SJCRH30 (cell line): ENCODE results near the gene TSPAN9. TPM values are rescaled to one million over a fixed set of nuclear protein-coding genes. Genes with fewer than 3 reads are reported as not detected.

Experiments
- DNase-seq, 2 experiments: peaks; one replicate each; pipeline ENCODE4 v3.0.0-alpha.2; 2015 to 2020
- H3K27ac ChIP-seq: fragments of 250-450 bp; sonication (Bioruptor Pico); 2 replicates; pipeline ENCODE4 v1.5.1; 2020; ENCODE audit warnings: mild to moderate bottlenecking, moderate library complexity
- H3K27me3 ChIP-seq: fragments of 250-450 bp; sonication (Bioruptor Pico); 2 replicates; pipeline ENCODE4 v1.5.1; 2020; ENCODE audit warnings: mild to moderate bottlenecking, moderate library complexity
- H3K36me3 ChIP-seq: fragments of 250-450 bp; sonication (Bioruptor Pico); 2 replicates; pipeline ENCODE4 v1.5.1; 2020; ENCODE audit warnings: mild to moderate bottlenecking, moderate library complexity
- H3K4me1 ChIP-seq: fragments of 250-450 bp; sonication (Bioruptor Pico); 2 replicates; pipeline ENCODE4 v1.5.1; 2020; ENCODE audit warnings: mild to moderate bottlenecking, moderate library complexity
- H3K4me3 ChIP-seq: fragments of 250-450 bp; sonication (Bioruptor Pico); 2 replicates; pipeline ENCODE4 v1.5.1; 2020; ENCODE audit warnings: mild to moderate bottlenecking, moderate library complexity
- H3K9me3 ChIP-seq: fragments of 250-450 bp; sonication (Bioruptor Pico); replicated peaks from 2 replicates; pipeline ENCODE4 v1.5.1; 2020; ENCODE audit warnings: mild to moderate bottlenecking, moderate library complexity
- total RNA-seq: library from RNA; depleted of rRNA; stranded (reverse); fragments of >200 nt; shearing (Covaris generic); gene quantifications from 2 replicates; pipeline ENCODE4 v1.2.3, GENCODE V29; 2014

The TSPAN9 gene
- total RNA-seq, 1 experiment from 2014 or later, result 210 TPM

GRCh38 chr12:3259973-3260372, 182.8 kb downstream of the TSPAN9 start:
- Histone ChIP-seq H3K36me3 (peaks cover 27% of the 10 kb centered on the region), H3K4me3 (no peak overlapping the region), H3K4me1 (no peaks in the 10 kb centered on the region; the same call in 1 of the 2 replicates), H3K9me3 (no peaks in the 10 kb centered on the region), H3K27ac (no peak overlapping the region), H3K27me3 (no peaks in the 10 kb centered on the region)
- DNase-seq, result no peak

GRCh38 chr12:3261782-3262359, 184.7 kb downstream of the TSPAN9 start:
- Histone ChIP-seq H3K4me1 (no peaks in the 10 kb centered on the region; the same call in 1 of the 2 replicates), H3K4me3 (no peak overlapping the region), H3K36me3 (peaks cover 32% of the 10 kb centered on the region), H3K27ac (no peak overlapping the region), H3K9me3 (no peaks in the 10 kb centered on the region), H3K27me3 (no peaks in the 10 kb centered on the region)
- DNase-seq, result no peak

DNA sequence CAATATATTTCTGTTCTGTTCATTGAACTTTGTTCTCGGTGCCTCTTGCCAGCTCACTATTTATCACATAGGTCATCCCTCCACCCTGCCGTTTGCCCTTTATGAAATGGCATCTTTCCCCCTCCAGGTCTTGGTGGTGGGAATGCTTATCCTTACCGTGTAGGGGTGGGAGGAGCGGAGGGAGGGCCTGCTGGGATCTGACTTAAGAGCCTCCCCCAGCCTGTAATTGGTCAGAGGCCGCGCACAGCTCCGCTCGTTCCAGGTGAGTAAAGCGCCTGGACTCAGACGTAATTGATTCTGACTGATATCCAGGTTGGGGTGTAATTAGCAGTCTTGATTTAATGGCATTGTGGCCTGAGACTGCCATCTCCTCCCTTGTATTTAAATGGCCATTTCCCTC, 185.3 kb downstream of the TSPAN9 start:
- no peak overlapping the region for H3K4me3 ChIP-seq
- no peaks in the 10 kb centered on the region for H3K9me3 ChIP-seq
- DNase-seq, result no peak
- no peaks in the 10 kb centered on the region for H3K27me3 ChIP-seq
- H3K4me1 ChIP-seq, result no peaks in the 10 kb centered on the region; the same call in 1 of the 2 replicates
- peaks cover 38% of the 10 kb centered on the region for H3K36me3 ChIP-seq
- no peak overlapping the region for H3K27ac ChIP-seq

DNA sequence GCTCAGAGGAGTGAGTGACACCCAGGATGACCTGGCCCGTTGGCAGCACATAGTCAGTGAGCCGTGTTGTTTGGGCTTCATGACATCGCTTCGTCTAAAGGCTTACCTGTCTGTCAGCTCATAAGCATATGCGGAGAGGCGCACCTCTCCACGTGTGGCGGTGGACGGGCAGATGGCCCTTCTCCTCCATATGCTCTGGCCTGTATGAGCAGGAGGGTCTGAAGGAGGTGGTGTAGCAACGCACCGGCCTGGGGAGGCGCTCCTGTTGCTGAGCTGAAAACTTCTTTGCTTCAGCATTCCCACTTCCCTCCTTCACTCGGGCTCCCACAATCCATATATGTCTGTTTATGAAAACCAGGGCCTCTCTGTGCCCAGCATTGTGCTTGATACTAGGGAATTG, 186.1 kb downstream of the TSPAN9 start:
- no peaks in the 10 kb centered on the region for H3K9me3 ChIP-seq
- H3K4me3 ChIP-seq, result no peak overlapping the region
- no peaks in the 10 kb centered on the region for H3K27me3 ChIP-seq
- no peaks in the 10 kb centered on the region; the same call in 1 of the 2 replicates for H3K4me1 ChIP-seq
- DNase-seq, result no peak
- H3K27ac ChIP-seq, result no peak overlapping the region
- H3K36me3 ChIP-seq, result peaks cover 37% of the 10 kb centered on the region

GRCh38 chr12:3263939-3264922, 187.1 kb downstream of the TSPAN9 start:
- H3K9me3 ChIP-seq, result no peaks in the 10 kb centered on the region
- no peak for DNase-seq
- H3K27ac ChIP-seq, result no peak overlapping the region
- H3K4me3 ChIP-seq, result no peak overlapping the region
- no peaks in the 10 kb centered on the region; the same call in 1 of the 2 replicates for H3K4me1 ChIP-seq
- H3K36me3 ChIP-seq, result peaks cover 31% of the 10 kb centered on the region
- H3K27me3 ChIP-seq, result no peaks in the 10 kb centered on the region

GRCh38 chr12:3265406-3265805, 188.2 kb downstream of the TSPAN9 start:
- peaks cover 31% of the 10 kb centered on the region for H3K36me3 ChIP-seq
- H3K4me3 ChIP-seq, result no peak overlapping the region
- H3K4me1 ChIP-seq, result no peaks in the 10 kb centered on the region; the same call in 1 of the 2 replicates
- H3K27me3 ChIP-seq, result no peaks in the 10 kb centered on the region
- no peak overlapping the region for H3K27ac ChIP-seq
- DNase-seq, result no peak
- no peaks in the 10 kb centered on the region for H3K9me3 ChIP-seq

- H3K36me3 ChIP-seq, result peaks cover 33% of the 10 kb centered on the region
- no peak overlapping the region for H3K4me3 ChIP-seq
- H3K9me3 ChIP-seq, result no peaks in the 10 kb centered on the region
- no peaks in the 10 kb centered on the region for H3K27me3 ChIP-seq
- no peak for DNase-seq
- H3K4me1 ChIP-seq, result peaks cover 1% of the 10 kb centered on the region; the same call in 1 of the 2 replicates
- no peak overlapping the region for H3K27ac ChIP-seq
Observed at GRCh38 chr12:3266638-3267037, 189.5 kb downstream of the TSPAN9 start.

GRCh38 chr12:3267690-3268089, 190.5 kb downstream of the TSPAN9 start:
- no peak for DNase-seq
- H3K9me3 ChIP-seq, result no peaks in the 10 kb centered on the region
- H3K36me3 ChIP-seq, result peaks cover 31% of the 10 kb centered on the region
- H3K4me1 ChIP-seq, result peaks cover 8% of the 10 kb centered on the region; the same call in 1 of the 2 replicates
- H3K4me3 ChIP-seq, result no peak overlapping the region
- H3K27me3 ChIP-seq, result no peaks in the 10 kb centered on the region
- no peak overlapping the region for H3K27ac ChIP-seq

- H3K36me3 ChIP-seq, result peaks cover 22% of the 10 kb centered on the region
- DNase-seq, result no peak
Observed at GRCh38 chr12:3269594-3269993, 192.4 kb downstream of the TSPAN9 start.

GRCh38 chr12:3271146-3271545, 194.0 kb downstream of the TSPAN9 start:
- no peaks in the 10 kb centered on the region for H3K27me3 ChIP-seq
- H3K4me3 ChIP-seq, result no peak overlapping the region
- peaks cover 28% of the 10 kb centered on the region for H3K4me1 ChIP-seq
- no peaks in the 10 kb centered on the region for H3K9me3 ChIP-seq
- no peak overlapping the region for H3K27ac ChIP-seq
- H3K36me3 ChIP-seq, result 0 out of 2 replicates have a peak, but pooled peaks cover 8% of the 10 kb centered on the region
- no peak for DNase-seq

More at GRCh38 chr12:3269594-3269993, 192.4 kb downstream of the TSPAN9 start:
- Histone ChIP-seq H3K4me3 (no peak overlapping the region), H3K4me1 (peaks cover 20% of the 10 kb centered on the region), H3K9me3 (no peaks in the 10 kb centered on the region), H3K27ac (no peak overlapping the region), H3K27me3 (no peaks in the 10 kb centered on the region)

DNA sequence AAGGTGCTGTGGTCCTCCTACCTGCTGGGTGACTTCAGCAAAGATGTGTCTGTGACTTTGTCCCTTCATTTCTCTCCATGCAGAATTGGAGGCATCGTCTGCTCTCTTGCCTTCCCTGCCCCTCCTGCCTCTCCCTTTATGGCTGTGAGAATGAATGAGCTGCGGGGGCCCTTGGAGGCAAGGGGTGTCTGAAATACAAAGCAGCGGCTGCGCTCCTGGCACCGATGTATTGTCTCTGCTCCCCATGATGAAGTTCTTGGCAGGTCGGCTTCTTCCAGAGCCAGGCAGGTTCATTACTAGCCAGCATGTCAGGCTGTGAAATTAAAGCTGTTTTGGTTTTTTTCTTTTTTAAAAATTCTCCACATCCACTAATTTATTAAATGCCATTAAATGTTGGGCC, 194.5 kb downstream of the TSPAN9 start:
- Histone ChIP-seq H3K9me3 (no peaks in the 10 kb centered on the region), H3K36me3 (0 out of 2 replicates have a peak, but pooled peaks cover 8% of the 10 kb centered on the region), H3K4me3 (no peak overlapping the region), H3K27ac (no peak overlapping the region), H3K4me1 (peaks cover 28% of the 10 kb centered on the region), H3K27me3 (no peaks in the 10 kb centered on the region)
- no peak for DNase-seq

DNA sequence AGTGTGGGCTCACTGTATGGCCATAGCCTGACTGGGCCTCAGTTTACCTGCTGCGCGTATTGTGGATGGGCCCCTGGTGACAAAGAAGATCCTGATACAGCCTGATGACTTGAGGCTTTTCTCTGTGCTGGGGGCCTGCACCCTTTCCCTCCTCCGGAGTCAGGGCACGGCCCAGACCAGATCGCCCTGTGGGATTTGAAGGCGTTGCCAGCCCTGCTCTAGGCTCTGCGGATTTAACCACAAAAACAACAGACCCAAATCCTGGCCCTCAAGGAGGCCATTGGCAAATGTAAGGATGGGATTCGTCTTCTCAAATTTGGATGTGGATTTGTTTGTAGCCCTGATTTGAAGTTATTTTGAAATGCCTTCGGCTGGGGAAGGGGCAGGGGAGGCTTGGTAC, 195.8 kb downstream of the TSPAN9 start:
- peaks cover 5% of the 10 kb centered on the region; the same call in 1 of the 2 replicates for H3K36me3 ChIP-seq
- peak overlapping the region; percentile 1; the same call in 1 of the 2 replicates for H3K27ac ChIP-seq
- H3K4me3 ChIP-seq, result no peak overlapping the region
- H3K9me3 ChIP-seq, result no peaks in the 10 kb centered on the region
- H3K4me1 ChIP-seq, result peaks cover 28% of the 10 kb centered on the region
- no peaks in the 10 kb centered on the region for H3K27me3 ChIP-seq
- no peak for DNase-seq

GRCh38 chr12:3273409-3273853, 196.3 kb downstream of the TSPAN9 start:
- peak; percentile 58 to 63 for DNase-seq
- no peaks in the 10 kb centered on the region for H3K27me3 ChIP-seq
- H3K9me3 ChIP-seq, result no peaks in the 10 kb centered on the region
- no peak overlapping the region for H3K27ac ChIP-seq
- no peak overlapping the region for H3K4me3 ChIP-seq
- H3K36me3 ChIP-seq, result peaks cover 9% of the 10 kb centered on the region
- peaks cover 28% of the 10 kb centered on the region for H3K4me1 ChIP-seq

- no peaks in the 10 kb centered on the region for H3K27me3 ChIP-seq
- peaks cover 19% of the 10 kb centered on the region for H3K36me3 ChIP-seq
Observed at GRCh38 chr12:3274664-3275063, 197.5 kb downstream of the TSPAN9 start.

More at GRCh38 chr12:3274664-3275063, 197.5 kb downstream of the TSPAN9 start:
- H3K4me1 ChIP-seq, result peaks cover 28% of the 10 kb centered on the region
- H3K9me3 ChIP-seq, result no peaks in the 10 kb centered on the region
- H3K4me3 ChIP-seq, result no peak overlapping the region
- no peak overlapping the region; the same call in 1 of the 2 replicates for H3K27ac ChIP-seq
- DNase-seq, result no peak
